GM12878 (cell line): ENCODE results near the gene PSG1. TPM values are rescaled to one million over a fixed set of nuclear protein-coding genes. Genes with fewer than 3 reads are reported as not detected.
"Not testable (repeated sequence)": the region's sequence is repeated elsewhere in the genome, so short reads cannot be mapped to it uniquely, and the experiment has no call there.

Experiments
- ATAC-seq: fragments of 200-7000 bp; cut with Tn5 transposase; 3 replicates; pipeline ENCODE4 v1.9.1; 2020; ENCODE audit warnings: mild to moderate bottlenecking, moderate library complexity
- BruUV-seq: library from RNA; stranded (reverse); fragments of 400-500 nt; replicated peaks from 2 replicates; lab custom pipeline; 2021; lab: Mats Ljungman, UMichigan
- CTCF ChIA-PET: fragments of 300-600 bp; sonication (Branson Sonifier 250); formaldehyde crosslinking; extraction: SDS; loops from one replicate; lab custom pipeline; 2021; ENCODE audit warnings: inconsistent platforms; lab: Yijun Ruan, JAX
- POLR2A ChIA-PET: fragments of 350-600 bp; formaldehyde crosslinking; extraction: SDS; loops from one replicate; lab custom pipeline; 2021; ENCODE audit warnings: inconsistent platforms; lab: Charles Lee
- RAD21 ChIA-PET: fragments of 300-600 bp; sonication (Branson Sonifier 250); formaldehyde crosslinking; loops from one replicate; lab custom pipeline; 2023; ENCODE audit warnings: antibody characterized with exemption; ENCODE audit not compliant: unreplicated experiment; lab: Charles Lee
- SMC1A ChIA-PET: fragments of 300-600 bp; sonication (Branson Sonifier 250); formaldehyde crosslinking; loops from one replicate; lab custom pipeline; 2023; ENCODE audit not compliant: unreplicated experiment, uncharacterized antibody; lab: Charles Lee
- DNase-seq: peaks from one replicate; pipeline ENCODE4 v3.0.0-alpha.2; 2011; ENCODE audit warnings: low read depth, low spot score
- FAIRE-seq: peaks from 3 replicates; lab custom pipeline; 2011; peaks lifted over from hg19 to GRCh38; lab: Jason Lieb, UNC
- H2AFZ ChIP-seq: 2 replicates; pipeline ENCODE4 v1.6.0; 2011; ENCODE audit warnings: low read depth, low read length, control low read depth; ENCODE audit not compliant: control insufficient read depth
- H3K27ac ChIP-seq: 2 replicates; pipeline ENCODE4 v1.5.1; 2011; ENCODE audit warnings: control low read depth; ENCODE audit not compliant: control insufficient read depth, insufficient read depth
- H3K27me3 ChIP-seq, 2 experiments: replicated peaks in 1 of 2; 2 replicates each; pipeline versions ENCODE4 v1.6.0 to v1.6.1; 2011; ENCODE audit warnings: low read length in 1 of 2; ENCODE audit not compliant: control insufficient read depth in 2 of 2, insufficient read depth in 2 of 2
- H3K36me3 ChIP-seq, 2 experiments: 2 replicates each; pipeline ENCODE4 v1.5.1; 2011; ENCODE audit warnings: low read length in 1 of 2; ENCODE audit not compliant: control insufficient read depth in 2 of 2, insufficient read depth in 2 of 2
- H3K4me1 ChIP-seq: 2 replicates; pipeline ENCODE4 v1.6.1; 2011; ENCODE audit warnings: mild to moderate bottlenecking, low read length, moderate library complexity, mixed read lengths; ENCODE audit not compliant: control insufficient read depth, insufficient read depth
- H3K4me2 ChIP-seq: 2 replicates; pipeline ENCODE4 v1.6.0; 2011; ENCODE audit warnings: control low read depth; ENCODE audit not compliant: control insufficient read depth, insufficient read depth
- H3K4me3 ChIP-seq: fragments of 200-600 bp; sonication (generic); 2 replicates; pipeline ENCODE4 v1.5.1; 2016
- H3K79me2 ChIP-seq: 2 replicates; pipeline ENCODE4 v1.6.0; 2011; ENCODE audit warnings: low read length; ENCODE audit not compliant: control insufficient read depth, insufficient read depth
- H3K9ac ChIP-seq: 2 replicates; pipeline ENCODE4 v1.8.0; 2011; ENCODE audit warnings: low read length, control low read depth, mixed read lengths; ENCODE audit not compliant: control insufficient read depth, insufficient read depth
- H3K9me3 ChIP-seq: replicated peaks from 3 replicates; pipeline ENCODE4 v1.5.1; 2011; ENCODE audit warnings: mild to moderate bottlenecking, low read length; ENCODE audit not compliant: control insufficient read depth, insufficient read depth
- H4K20me1 ChIP-seq: 2 replicates; pipeline ENCODE4 v1.6.0; 2011; ENCODE audit not compliant: control insufficient read depth, insufficient read depth
- CREB1 ChIP-seq: IDR thresholded peaks from 2 replicates; pipeline ENCODE4 v1.6.1; 2012; ENCODE audit warnings: low read depth, mild to moderate bottlenecking, inconsistent platforms
- CREM ChIP-seq: IDR thresholded peaks from 2 replicates; pipeline ENCODE4 v1.6.1; 2014; ENCODE audit warnings: antibody characterized with exemption, low read depth
- MYC ChIP-seq: IDR thresholded peaks from 2 replicates; pipeline ENCODE4 v1.6.1; 2011; ENCODE audit warnings: mild to moderate bottlenecking, low read length, moderate library complexity, inconsistent platforms; ENCODE audit not compliant: insufficient read depth, insufficient replicate concordance, insufficient read length, severe bottlenecking
- NR2F1 ChIP-seq: fragments of 450-650 bp; conservative IDR thresholded peaks from 2 replicates; pipeline ENCODE4 v1.6.1; 2017; ENCODE audit warnings: mild to moderate bottlenecking
- RELA ChIP-seq: fragments of 450-650 bp; IDR thresholded peaks from 2 replicates; pipeline ENCODE4 v1.8.0; 2014; ENCODE audit warnings: borderline replicate concordance; ENCODE audit not compliant: partially characterized antibody
- TAF1 ChIP-seq: IDR thresholded peaks from 2 replicates; pipeline ENCODE4 v1.6.1; 2011; ENCODE audit warnings: mild to moderate bottlenecking, low read depth, low read length, borderline replicate concordance
- USF1 ChIP-seq: IDR thresholded peaks from 2 replicates; pipeline ENCODE4 v1.6.1; 2011; ENCODE audit warnings: borderline replicate concordance, low read depth, mild to moderate bottlenecking, moderate library complexity, mixed read lengths, low read length; ENCODE audit not compliant: insufficient read depth; ENCODE audit errors: extremely low read length
- ZBTB11 ChIP-seq: fragments of 450-650 bp; formaldehyde crosslinking; IDR thresholded peaks from 2 replicates; pipeline ENCODE4 v1.5.0; 2022; ENCODE audit warnings: mild to moderate bottlenecking, missing genetic modification characterization
- ZNF207 ChIP-seq: fragments of 450-650 bp; IDR thresholded peaks from 2 replicates; pipeline ENCODE4 v1.6.1; 2014; ENCODE audit warnings: antibody characterized with exemption, mild to moderate bottlenecking, borderline replicate concordance
- WGBS: methylation state at CpG from one replicate; pipeline ENCODE4 v1.1.6; 2016; ENCODE audit warnings: low lambda C conversion rate; ENCODE audit not compliant: insufficient replicate concordance, insufficient coverage; ENCODE audit errors: missing lambda C conversion rate; 5-methylcytosine and 5-hydroxymethylcytosine counted together
- in situ Hi-C: fragments of 300-500 bp; cut with MboI; formaldehyde crosslinking; loops from 9 replicates; pipeline ENCODE4 v1.14.3; 2018; ENCODE audit warnings: mixed read lengths
- intact Hi-C: fragments of 100-400 bp; cut with micrococcal nuclease; formaldehyde crosslinking; loops from one replicate; pipeline ENCODE4 v1.14.2; 2022; ENCODE audit not compliant: unreplicated experiment
- polyA plus RNA-seq, 11 experiments: library from polyadenylated mRNA; depleted of rRNA in 4 of 11; unstranded in 6 of 11; stranded (reverse) in 5 of 11; fragments of >200 nt; fragmentation: Nextera tagmentation in 4 of 11; fragmentation: Illumina TruSeq in 1 of 11; extraction: Ambion mirVana in 4 of 11; extraction: Trizol in 1 of 11; gene quantifications; 1 replicate in 1 of 11; 2 replicates in 10 of 11; pipeline versions ENCODE4 v1.2.1 to v1.2.3, GENCODE V29; 2011 to 2016; ENCODE audit warnings: inconsistent platforms in 2 of 11, missing spikeins in 2 of 11, low read depth in 1 of 11
- total RNA-seq, 4 experiments: library from RNA; depleted of rRNA in 3 of 4; stranded (reverse); fragments of >200 nt in 3 of 4; fragmentation: Illumina TruSeq in 1 of 4; extraction: Trizol in 1 of 4; gene quantifications; 2 replicates each; pipeline versions ENCODE4 v1.2.1 to v1.2.3, GENCODE V29; 2013 to 2021
- TF ChIP-seq, protein P1 (sequence below): IDR thresholded peaks from 2 replicates; pipeline ENCODE4 v1.6.1; 2012; ENCODE audit warnings: low read depth, low read length, improper control_type of control experiment

PSG1 gene
- total and polyA plus RNA-seq, 10 of the 15 experiments (the other 5 are each of a cell fraction or from before 2014, with no cell fraction given) = not detected

DNA sequence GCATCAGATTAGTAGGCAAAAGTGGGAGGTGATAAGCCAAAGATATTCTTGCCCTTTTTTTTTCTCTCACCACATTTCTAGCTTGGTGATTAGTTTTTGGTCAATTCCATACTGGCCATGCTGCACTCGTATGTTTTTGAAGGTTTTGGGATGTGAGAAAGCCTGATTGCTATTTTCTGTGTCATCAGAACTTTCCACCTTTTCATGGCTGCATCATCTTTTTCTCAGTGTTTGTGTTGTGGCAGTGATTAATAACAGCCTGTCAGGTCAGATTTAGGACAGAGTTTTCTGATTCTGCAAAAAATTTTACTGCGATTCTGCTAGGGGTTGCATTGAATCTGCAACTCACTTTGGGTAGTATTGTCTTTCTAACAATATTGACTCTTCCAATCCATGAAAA lies 32.9 kb downstream of the PSG1 start:
- 0% methylated on average over 2 of the region's 2 CpGs for WGBS
- TF ChIP-seq USF1 (no peak), TAF1 (no peak), RELA (no peak), NR2F1 (no peak), ZNF207 (no peak), MYC (no peak), ZBTB11 (CRISPR knock-in tag) (no peak), CREB1 (no peak), CREM (no peak)
- TF ChIP-seq, protein P1, sequence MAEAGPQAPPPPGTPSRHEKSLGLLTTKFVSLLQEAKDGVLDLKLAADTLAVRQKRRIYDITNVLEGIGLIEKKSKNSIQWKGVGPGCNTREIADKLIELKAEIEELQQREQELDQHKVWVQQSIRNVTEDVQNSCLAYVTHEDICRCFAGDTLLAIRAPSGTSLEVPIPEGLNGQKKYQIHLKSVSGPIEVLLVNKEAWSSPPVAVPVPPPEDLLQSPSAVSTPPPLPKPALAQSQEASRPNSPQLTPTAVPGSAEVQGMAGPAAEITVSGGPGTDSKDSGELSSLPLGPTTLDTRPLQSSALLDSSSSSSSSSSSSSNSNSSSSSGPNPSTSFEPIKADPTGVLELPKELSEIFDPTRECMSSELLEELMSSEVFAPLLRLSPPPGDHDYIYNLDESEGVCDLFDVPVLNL = no peak
- no peak for FAIRE-seq
- H3K79me2 ChIP-seq = no peaks in the 10 kb centered on the region
- ChIA-PET SMC1A (no interaction called here), RAD21 (no interaction called here), POLR2A (no interaction called here), CTCF (no interaction called here)
- intact Hi-C loops = no loop called here
- no peaks in the 10 kb centered on the region for H3K4me1 ChIP-seq
- no peaks in the 10 kb centered on the region for H3K9me3 ChIP-seq
- H4K20me1 ChIP-seq = no peaks in the 10 kb centered on the region
- H3K27me3 ChIP-seq = no peaks in the 10 kb centered on the region
- no peaks in the 10 kb centered on the region for H3K36me3 ChIP-seq
- no peak overlapping the region for H3K4me3 ChIP-seq
- BruUV-seq = no TSS peak
- no peak overlapping the region for H3K9ac ChIP-seq
- no peak for ATAC-seq
- DNase-seq = no peak
- no peak overlapping the region for H3K4me2 ChIP-seq
- in situ Hi-C loops = no loop called here
- no peak overlapping the region for H2AFZ ChIP-seq
- no peak overlapping the region for H3K27ac ChIP-seq

DNA sequence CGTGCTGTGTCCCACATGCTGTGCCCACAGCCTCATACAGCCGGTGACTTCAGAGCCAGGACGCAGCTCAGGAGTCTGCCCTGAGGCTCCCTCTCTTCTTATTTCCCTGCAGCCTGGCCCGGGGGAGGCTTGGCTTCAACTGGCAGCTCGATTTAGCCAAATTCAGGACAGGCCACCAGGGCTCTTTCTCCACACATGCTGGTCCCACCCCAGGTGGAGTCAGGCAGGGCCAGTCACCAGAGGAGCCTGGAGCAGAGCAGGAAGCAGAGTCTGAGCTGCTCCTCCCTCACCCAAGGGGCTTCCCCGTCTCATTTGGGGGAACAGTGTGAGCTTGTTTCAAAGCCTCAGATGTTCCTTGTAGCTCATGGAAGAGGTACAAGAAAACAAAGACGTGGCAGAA lies 35.9 kb downstream of the PSG1 start:
- H3K4me3 ChIP-seq, H3K4me1 ChIP-seq, BruUV-seq, H3K4me2 ChIP-seq, in situ Hi-C loops, ATAC-seq, DNase-seq, H4K20me1 ChIP-seq, H3K9ac ChIP-seq, H3K27ac ChIP-seq, H3K9me3 ChIP-seq, CTCF ChIA-PET, POLR2A ChIA-PET, H2AFZ ChIP-seq, H3K27me3 ChIP-seq, H3K79me2 ChIP-seq, FAIRE-seq, SMC1A ChIA-PET, RAD21 ChIA-PET, H3K36me3 ChIP-seq, intact Hi-C loops: not testable (repeated sequence)
- 13% methylated on average over 7 of the region's 7 CpGs for WGBS
